Measurements from ENCODE around the gene DMD.

GRCh38 chrX:31117266-31117665 is 2094.1 kb downstream of the DMD start:
- TF ChIP-seq EED (CRISPR knock-in tag; IDR thresholded peaks at IDR 0.05) (no peak), EZH2 (conservative IDR thresholded peaks at IDR 0.05; ENCODE audit: low read depth, low read length) (no peak), CREM (IDR thresholded peaks at IDR 0.05) (no peak), CREM (CRISPR knock-in tag; IDR thresholded peaks at IDR 0.05) (no peak), GABPA (IDR thresholded peaks at IDR 0.05; ENCODE audit: low read depth, low read length) (no peak), GABPA (CRISPR knock-in tag; IDR thresholded peaks at IDR 0.05; ENCODE audit: low read depth) (no peak), ZNF558 (CRISPR knock-in tag; IDR thresholded peaks at IDR 0.05; ENCODE audit: borderline replicate concordance) (no peak)

Data from HepG2 (cell line).